Inflammatory macrophage (primary cell): ENCODE data around the gene SPNS3.
A peak's percentile ranks its signal among the peaks of the same experiment; 100 is the strongest.

Experiments used
- DNase-seq, 2 donors: peaks; one replicate each; pipeline ENCODE4 v3.0.0-alpha.2; 2020 to 2022

SPNS3 gene

GRCh38 chr17:4427505-4427904 lies 6.2 kb upstream of the SPNS3 start:
- DNase-seq = no peak

- no peak for DNase-seq
These were observed 2.6 kb downstream of the SPNS3 start for GRCh38 chr17:4436381-4436780.

DNA sequence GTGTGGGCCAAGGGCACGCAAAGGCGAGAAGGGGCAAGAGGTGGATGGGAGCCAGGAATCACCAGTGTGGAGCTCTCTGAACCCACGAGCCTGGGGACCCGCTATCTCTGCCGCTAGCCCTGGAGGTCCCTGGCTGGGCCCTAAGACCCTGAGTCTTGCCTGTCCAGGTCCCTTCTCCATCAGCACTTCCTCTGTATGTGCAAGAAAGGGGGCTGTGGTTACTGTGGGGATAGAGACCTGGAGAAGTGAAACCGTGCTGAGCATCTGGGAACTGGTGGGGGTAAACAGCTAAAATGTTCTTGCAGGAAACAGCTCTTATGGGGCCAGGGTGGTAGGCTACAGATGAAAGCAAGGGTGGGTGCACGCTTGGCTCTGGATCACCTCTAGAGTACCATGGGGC lies 3.1 kb downstream of the SPNS3 start:
- peak; percentile 38 to 40 for DNase-seq

DNA sequence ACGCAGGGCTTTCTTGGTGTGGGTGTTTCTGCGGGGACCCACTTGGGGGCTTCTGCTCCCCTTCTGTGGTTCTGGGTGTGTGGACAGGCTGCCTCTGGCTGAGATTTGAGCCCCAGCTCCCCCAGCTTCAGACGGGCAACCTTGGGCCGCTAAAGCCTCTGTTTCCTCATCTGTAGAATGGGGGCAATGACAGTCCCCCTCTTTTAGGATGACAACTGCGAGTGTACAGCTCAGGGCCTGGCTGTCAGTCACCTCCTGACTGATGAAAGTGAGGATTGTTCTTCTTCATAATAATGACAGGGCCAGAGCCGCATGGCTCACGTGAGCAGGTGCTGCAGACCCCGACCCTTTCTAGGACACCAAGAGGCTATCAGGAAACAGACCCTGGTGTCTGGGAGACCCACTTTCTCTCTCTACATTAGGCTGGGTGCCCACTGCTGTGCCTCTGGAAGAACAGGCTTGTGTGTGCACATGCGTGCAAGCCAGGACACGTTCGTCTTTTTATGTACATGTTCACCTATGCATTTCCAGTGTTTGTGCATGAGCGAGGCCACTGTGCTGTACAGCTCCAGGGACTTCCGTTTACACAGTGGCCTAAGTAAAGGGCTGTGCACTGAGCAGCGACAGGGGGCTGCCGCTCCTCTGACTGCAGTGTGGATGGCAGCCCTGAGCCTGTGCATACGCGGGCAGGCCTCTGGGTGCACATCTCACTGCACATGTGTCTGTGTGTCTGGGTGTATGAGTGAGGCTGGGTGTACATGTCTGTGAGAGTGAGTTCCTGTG lies 4.6 kb downstream of the SPNS3 start:
- no peak for DNase-seq

DNA sequence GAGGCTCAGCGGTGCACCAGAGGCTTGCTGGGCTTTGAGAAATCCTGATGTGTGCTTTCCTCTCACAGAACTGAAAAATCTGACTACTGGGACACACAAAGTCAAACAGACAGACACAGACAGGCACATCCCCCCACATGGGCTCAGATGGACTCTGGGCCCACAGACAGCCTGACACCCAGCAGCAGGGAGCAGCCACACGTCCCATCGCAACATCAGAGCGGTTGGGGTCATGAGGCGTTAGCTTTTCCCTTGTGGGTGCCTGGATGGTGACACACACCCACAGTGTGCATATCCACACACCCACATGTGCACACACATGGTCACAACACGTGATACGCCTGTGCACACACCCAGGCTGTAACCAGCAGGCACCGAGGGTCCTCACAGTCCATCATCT lies 6.3 kb downstream of the SPNS3 start:
- DNase-seq = peak in 1 of 2 donors; percentile 10

- no peak for DNase-seq
These were observed 7.2 kb downstream of the SPNS3 start for GRCh38 chr17:4440690-4441686.

- DNase-seq = no peak
These were observed 8.8 kb downstream of the SPNS3 start for GRCh38 chr17:4442582-4442981.

GRCh38 chr17:4443476-4443875 lies 9.7 kb downstream of the SPNS3 start:
- DNase-seq = no peak

GRCh38 chr17:4444782-4445473 lies 11.2 kb downstream of the SPNS3 start:
- no peak for DNase-seq

- DNase-seq = no peak
These were observed 12.0 kb downstream of the SPNS3 start for GRCh38 chr17:4445731-4446130.

DNA sequence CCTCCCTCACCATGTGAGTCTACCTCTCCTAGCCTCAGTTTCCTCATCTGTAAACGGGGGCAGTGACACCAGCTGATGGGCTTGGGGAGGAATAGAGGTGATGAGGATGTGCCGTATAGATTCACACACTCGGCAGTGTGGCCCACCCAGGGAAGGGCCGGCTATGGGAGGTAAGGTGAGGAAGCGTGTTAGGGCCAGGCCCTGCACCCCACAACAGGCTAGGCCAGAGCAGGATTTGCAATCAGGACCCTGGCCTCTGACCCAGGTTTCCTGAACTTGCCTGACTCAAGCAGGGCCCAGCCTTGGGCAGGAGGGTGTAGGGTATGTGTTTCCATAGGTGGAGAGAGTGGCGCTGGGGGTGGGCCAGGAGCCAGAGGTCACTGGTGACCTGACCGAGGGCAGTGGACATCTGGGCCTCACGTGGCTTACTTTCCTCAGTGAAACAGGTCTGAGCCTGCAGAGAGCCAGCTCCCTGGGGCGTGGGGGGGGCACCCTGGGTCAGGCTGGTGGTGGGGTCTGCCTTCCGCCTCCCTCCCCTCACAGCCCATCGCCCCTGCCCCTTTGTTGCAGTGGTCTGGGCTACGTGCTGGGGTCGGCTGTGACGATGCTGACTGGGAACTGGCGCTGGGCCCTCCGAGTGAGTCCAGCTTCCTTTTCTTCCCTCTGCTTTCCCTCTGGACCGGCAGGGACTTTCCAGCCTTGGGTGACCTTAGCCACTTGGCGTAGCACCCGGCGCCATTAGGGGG lies 12.8 kb downstream of the SPNS3 start:
- no peak for DNase-seq

- DNase-seq = no peak
These were observed 14.6 kb downstream of the SPNS3 start for GRCh38 chr17:4448197-4448980.

DNA sequence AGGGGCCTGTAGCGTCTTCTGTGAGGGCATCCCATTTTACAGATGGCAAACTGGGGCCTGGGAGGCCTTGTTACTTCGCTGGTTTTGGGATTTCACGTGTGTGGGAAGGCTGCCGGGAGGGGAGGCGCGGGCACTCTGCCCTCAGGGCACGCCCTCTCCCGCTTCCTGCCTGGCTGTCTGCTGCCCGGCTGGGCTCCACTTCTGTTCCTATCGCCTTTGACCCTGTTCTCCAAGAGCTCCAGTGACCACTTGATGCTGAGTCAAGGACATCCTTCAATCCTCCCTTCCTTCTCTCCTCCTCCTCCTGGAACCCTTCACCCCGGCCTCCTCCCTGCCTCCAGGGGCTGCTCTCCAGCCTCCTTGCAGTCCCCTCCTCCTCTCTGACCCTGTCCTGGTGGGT lies 16.0 kb downstream of the SPNS3 start:
- DNase-seq = peak; percentile 5 to 32

DNA sequence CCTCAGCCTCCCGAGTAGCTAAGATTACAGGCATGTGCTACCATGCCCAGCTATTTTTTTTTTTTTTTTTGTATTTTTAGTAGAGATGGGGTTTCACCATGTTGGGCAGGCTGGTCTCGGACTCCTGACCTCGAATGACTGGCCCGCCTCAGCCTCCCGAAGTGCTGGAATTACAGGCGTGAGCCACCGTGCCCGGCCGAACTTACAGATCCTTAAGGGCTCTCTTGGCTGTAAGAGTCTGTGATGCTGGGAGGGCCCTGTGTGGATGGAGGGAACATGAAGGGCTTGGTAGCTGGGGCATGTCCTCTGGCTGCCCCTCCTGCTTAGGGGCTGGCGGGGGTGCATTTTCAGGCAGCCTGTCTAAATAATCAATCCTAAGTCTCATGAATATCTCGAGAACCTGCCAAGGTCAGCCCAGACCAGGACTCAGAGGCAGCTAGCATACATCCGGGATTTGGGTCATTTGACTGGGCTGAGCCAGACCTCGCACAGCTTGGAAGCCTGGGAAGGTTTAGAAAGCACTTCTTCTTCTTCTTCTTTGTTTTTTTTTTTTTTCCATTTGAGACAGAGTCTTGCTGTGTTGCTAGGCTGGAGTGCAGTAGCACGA lies 17.1 kb downstream of the SPNS3 start:
- DNase-seq = no peak

GRCh38 chr17:4453812-4454591 lies 20.3 kb downstream of the SPNS3 start:
- DNase-seq = peak; percentile 35 to 54

DNA sequence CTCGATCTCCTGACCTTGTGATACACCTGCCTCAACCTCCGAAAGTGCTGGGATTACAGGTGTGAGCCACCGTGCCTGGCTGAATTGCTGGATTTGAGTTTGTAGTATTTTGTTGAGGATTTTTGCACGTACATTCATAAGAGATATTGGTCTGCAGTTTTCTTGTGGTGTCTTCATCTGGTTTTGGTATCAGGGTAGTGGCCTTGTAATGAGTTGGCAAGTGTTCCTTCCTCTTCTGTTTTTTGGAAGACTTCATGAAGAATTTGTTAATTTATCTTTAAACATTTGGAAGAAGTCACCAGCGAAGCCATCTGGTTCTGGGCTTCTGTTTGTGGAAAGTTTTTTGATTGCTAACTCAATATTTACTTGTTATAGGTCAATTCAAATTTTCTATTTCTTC lies 26.9 kb downstream of the SPNS3 start:
- peak in 1 of 2 donors; percentile 8 for DNase-seq

- DNase-seq = no peak
These were observed 30.2 kb downstream of the SPNS3 start for GRCh38 chr17:4463818-4464476.

- DNase-seq = no peak
These were observed 32.0 kb downstream of the SPNS3 start for GRCh38 chr17:4465786-4466185.

DNA sequence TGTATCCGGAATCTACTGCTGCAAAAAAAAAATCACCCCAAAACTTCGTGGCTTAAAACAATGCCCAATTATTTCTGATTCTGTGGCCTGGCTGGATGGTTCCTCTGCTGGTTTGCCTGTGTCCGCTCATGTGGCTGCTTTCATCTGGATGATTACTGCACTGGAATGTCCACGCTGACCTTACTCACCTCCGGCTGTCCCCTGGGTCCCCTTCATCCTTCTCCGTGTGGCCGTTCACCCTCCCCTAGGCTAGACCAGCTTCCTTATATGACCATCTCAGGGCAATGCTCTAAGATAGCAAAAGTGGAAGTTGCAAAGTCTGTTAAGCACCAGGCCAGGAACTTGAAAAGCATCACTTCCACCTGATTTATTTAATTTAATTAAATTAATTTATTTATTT lies 33.5 kb downstream of the SPNS3 start:
- peak in 1 of 2 donors; percentile 19 for DNase-seq

DNA sequence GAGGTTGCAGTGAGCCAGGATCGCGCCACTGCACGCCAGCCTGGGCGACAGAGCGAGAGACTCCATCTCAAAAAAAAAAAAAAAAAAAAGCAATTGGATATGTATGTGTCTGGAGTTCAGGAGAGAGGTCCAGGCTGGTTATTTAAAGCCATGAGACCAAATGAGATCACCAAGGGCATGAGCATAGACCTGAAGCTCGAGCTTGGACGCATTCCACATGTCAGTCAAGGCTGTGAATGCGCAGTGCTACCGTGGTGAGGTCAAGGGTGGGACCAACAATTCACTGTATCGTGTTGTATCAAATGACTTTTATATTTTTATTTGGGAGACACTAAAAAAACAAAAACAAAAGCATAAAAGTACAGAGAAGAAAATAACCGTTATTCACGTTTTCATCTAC lies 35.8 kb downstream of the SPNS3 start:
- DNase-seq = no peak
